Neural cell (in vitro differentiated cells): ENCODE data around the gene FKBP1B.

Experiments
- EP300 ChIP-seq: fragments of 450-650 bp; conservative IDR thresholded peaks from 2 replicates; pipeline ENCODE4 v1.6.1; 2014; ENCODE audit warnings: antibody characterized with exemption, mild to moderate bottlenecking, moderate library complexity; ENCODE audit not compliant: poor library complexity, severe bottlenecking
- EZH2 ChIP-seq: fragments of 200-600, 300-800 bp; shearing (Covaris generic), sonication (generic); IDR thresholded peaks from 2 replicates; pipeline ENCODE4 v1.6.1; 2014; ENCODE audit warnings: antibody characterized with exemption, low read length, borderline replicate concordance, mild to moderate bottlenecking; ENCODE audit not compliant: insufficient read depth, poor library complexity, severe bottlenecking
- MXI1 ChIP-seq: fragments of 450-650 bp; conservative IDR thresholded peaks from 2 replicates; pipeline ENCODE4 v1.6.1; 2014; ENCODE audit warnings: antibody characterized with exemption, mild to moderate bottlenecking; ENCODE audit not compliant: poor library complexity, severe bottlenecking
- POLR2AphosphoS5 ChIP-seq: IDR thresholded peaks from 2 replicates; pipeline ENCODE4 v1.6.1; 2012
- RAD21 ChIP-seq: fragments of 450-650 bp; conservative IDR thresholded peaks from 2 replicates; pipeline ENCODE4 v1.6.1; 2014; ENCODE audit warnings: antibody characterized with exemption, mild to moderate bottlenecking, moderate library complexity
- SMC3 ChIP-seq: fragments of 450-650 bp; conservative IDR thresholded peaks from 2 replicates; pipeline ENCODE4 v1.6.1; 2014; ENCODE audit warnings: antibody characterized with exemption, mild to moderate bottlenecking, moderate library complexity; ENCODE audit not compliant: poor library complexity
- TF ChIP-seq, protein P1 (sequence below): fragments of 450-650 bp; IDR thresholded peaks from 2 replicates; pipeline ENCODE4 v1.5.1; 2014; ENCODE audit warnings: antibody characterized with exemption, mild to moderate bottlenecking, moderate library complexity; ENCODE audit not compliant: poor library complexity, severe bottlenecking
- TF ChIP-seq, protein P2 (sequence below): IDR thresholded peaks from 2 replicates; pipeline ENCODE4 v1.6.1; 2012; ENCODE audit warnings: borderline replicate concordance

DNA sequence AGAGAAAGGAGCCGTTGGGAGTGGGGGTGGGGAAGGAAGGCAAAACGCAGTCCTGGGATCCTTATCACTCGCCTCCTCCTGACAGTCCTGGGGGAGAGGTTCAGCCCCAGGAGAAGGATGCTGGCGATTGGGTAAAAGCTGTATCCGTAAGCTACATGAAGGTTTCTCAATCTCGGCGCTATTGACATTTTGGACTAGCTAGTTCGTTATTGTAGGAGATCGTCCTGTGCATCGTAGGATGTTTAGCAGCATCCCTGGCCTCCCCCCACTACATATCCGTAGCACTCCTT, 35.6 kb downstream of the FKBP1B start:
- TF ChIP-seq, protein P1, sequence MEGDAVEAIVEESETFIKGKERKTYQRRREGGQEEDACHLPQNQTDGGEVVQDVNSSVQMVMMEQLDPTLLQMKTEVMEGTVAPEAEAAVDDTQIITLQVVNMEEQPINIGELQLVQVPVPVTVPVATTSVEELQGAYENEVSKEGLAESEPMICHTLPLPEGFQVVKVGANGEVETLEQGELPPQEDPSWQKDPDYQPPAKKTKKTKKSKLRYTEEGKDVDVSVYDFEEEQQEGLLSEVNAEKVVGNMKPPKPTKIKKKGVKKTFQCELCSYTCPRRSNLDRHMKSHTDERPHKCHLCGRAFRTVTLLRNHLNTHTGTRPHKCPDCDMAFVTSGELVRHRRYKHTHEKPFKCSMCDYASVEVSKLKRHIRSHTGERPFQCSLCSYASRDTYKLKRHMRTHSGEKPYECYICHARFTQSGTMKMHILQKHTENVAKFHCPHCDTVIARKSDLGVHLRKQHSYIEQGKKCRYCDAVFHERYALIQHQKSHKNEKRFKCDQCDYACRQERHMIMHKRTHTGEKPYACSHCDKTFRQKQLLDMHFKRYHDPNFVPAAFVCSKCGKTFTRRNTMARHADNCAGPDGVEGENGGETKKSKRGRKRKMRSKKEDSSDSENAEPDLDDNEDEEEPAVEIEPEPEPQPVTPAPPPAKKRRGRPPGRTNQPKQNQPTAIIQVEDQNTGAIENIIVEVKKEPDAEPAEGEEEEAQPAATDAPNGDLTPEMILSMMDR = no peak
- TF ChIP-seq POLR2AphosphoS5 (no peak), EZH2 (no peak), RAD21 (no peak), EP300 (no peak), MXI1 (no peak), SMC3 (no peak)
- TF ChIP-seq, protein P2, sequence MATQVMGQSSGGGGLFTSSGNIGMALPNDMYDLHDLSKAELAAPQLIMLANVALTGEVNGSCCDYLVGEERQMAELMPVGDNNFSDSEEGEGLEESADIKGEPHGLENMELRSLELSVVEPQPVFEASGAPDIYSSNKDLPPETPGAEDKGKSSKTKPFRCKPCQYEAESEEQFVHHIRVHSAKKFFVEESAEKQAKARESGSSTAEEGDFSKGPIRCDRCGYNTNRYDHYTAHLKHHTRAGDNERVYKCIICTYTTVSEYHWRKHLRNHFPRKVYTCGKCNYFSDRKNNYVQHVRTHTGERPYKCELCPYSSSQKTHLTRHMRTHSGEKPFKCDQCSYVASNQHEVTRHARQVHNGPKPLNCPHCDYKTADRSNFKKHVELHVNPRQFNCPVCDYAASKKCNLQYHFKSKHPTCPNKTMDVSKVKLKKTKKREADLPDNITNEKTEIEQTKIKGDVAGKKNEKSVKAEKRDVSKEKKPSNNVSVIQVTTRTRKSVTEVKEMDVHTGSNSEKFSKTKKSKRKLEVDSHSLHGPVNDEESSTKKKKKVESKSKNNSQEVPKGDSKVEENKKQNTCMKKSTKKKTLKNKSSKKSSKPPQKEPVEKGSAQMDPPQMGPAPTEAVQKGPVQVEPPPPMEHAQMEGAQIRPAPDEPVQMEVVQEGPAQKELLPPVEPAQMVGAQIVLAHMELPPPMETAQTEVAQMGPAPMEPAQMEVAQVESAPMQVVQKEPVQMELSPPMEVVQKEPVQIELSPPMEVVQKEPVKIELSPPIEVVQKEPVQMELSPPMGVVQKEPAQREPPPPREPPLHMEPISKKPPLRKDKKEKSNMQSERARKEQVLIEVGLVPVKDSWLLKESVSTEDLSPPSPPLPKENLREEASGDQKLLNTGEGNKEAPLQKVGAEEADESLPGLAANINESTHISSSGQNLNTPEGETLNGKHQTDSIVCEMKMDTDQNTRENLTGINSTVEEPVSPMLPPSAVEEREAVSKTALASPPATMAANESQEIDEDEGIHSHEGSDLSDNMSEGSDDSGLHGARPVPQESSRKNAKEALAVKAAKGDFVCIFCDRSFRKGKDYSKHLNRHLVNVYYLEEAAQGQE = no peak
